GM19238 (cell line): ENCODE measurements around the gene KLK8.
"Not testable (repeated sequence)": the region's sequence is repeated elsewhere in the genome, so short reads cannot be mapped to it uniquely, and the experiment has no call there.

Source experiments
- DNase-seq: peaks from one replicate; pipeline ENCODE4 v3.0.0; 2011; ENCODE audit warnings: low spot score; ENCODE audit not compliant: insufficient read length

KLK8 gene

DNA sequence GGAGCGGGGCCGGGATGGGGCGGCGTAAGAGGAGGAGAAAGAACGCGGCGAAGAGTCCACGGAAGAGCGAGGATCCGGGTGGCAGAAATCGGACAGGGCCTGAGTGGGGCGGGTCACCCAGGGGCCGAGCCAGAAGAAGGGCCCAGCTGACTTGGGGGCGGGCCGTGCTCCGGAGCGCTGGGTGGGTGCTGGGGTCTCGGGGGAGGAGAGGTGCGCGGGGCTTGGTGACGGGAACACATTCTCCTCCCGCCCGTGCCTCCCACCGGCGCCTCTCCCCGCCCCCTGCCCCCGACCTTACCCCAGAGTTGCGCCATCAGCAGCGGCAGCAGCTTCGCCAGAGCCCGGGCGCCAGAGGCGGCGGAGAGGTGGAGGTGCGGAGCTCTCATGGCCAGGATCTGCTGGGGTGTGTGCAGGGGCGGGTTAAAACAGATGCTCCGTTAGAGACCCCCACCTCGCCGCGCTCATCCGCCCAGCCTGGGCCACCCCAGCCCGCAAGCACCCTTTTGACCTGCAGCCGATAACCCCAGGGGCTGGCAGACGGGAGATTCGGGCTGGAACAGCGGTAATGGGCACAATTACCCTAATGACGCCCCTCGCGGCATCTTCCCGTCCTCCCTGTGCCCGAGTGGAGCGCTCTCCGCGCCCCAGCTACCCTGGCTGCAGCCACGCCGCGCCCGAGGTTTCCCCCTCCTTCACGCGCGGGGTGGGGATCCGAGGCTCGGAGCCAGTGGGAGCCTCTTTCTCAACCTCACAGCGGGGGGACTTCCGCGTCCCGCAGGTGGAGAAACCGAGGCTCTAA, 17.5 kb upstream of the KLK8 start:
- DNase-seq, result no peak

DNA sequence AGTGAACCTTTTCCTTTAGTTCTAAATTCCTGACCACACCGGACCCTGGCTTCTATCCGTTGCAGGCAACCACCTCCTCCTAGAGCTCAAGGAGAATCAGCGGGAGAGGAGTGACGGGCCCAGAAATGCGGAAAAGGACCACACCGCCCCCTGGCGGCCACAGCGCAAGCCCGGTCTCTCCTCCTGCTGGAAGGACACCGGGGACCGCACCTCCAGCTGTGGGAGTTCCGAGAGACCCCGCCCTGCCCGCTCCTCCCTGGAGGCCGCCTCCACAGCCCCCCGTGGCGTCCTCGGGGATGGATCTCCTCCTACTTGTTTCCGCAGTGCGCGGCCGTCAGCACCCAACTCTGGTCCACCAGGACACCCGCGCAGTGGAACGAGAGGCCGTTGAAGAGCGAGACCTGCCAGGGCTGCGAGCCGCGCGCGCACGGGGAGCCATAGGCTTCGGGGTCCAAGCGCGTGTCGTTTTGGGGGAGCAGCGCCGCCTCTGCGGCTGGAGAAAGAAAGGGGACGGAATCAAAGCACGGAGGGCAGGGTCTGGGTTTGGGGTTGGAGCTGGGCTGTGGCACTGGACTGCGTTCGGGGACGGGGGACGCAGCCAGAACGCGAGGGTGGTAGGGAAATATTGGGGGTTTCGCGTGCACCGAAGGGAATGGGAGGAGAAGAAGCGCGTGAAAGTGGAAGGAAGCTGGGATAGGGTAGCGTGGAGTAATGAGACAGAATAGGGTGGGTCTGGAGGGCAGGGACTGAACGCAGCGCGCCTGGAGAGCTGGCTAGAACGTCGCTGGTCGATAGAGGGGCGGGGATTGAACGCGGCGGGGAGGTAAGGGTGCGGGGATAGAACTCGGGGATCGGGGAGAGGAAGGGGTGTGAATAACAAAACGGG, 15.6 kb upstream of the KLK8 start:
- no peak for DNase-seq

DNA sequence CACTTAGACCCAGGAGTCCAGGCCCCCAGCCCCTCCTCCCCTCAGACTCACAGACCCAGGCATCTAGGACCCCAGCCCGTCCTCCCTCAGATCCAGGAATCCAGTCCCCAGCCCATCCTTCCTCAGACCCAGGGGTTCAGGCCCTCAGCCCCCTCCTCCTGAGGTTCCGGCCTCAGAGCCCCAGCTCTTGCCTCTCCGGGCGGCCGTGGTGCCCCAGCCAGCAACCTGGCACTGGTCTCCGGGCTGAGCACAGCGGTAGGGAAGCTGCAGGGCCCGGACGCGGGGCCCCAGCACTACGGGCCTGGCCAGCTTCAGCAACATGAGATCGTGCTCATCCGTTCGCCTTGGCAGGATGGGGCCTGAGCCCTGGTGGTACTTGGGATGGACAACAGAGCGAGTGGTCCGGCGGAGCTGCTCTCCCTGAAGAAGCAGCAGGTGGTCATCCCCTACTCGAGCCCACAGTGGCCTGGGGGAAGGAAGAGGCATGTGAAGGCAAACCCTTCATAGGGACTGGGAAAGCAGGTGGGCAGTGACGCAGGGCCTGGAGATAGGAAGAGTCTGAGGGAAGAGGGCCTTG, 14.4 kb upstream of the KLK8 start:
- no peak for DNase-seq

DNA sequence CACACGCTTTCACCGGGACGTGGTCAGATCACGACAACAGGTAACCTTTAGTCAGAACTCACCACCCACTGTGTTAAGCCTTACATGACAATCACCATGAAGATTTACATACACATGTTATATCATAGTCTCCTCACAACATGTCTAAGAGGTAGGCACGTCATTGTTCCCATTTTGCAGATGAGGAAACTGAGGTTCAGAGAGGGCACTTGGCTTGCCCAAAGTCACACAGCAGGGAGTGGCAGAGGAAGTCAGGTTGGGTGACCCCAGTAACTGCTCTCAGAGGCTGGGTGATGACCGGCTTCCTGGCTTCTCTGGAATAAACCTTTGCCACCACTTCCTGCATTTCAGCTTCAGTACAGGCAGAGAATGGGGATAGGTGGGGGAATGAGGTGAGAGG, 12.8 kb upstream of the KLK8 start:
- no peak for DNase-seq

DNA sequence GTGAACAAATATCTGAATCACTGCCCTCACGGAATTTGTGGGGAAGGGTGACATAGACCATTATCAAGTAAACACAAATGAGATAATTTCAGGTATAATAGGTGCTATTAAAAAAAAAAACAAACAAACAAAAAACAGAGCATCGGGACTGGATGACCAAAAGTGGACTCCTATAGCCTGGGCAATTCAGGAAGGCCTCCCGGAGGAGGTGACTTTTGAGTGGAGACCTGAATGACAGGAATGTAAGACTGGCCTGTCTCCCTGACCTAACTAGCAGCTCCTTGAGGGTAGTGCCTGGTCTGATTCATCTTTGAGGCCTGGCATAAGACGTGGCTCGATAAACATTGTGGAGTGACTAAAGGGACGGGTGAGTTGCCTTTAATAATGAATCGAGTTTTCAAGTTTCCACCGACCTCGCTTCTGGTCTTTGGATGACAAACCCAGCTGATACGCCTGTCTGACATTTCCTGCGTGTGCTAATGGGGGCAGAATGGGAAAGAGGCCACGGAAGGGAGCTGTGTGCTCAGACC, 11.3 kb upstream of the KLK8 start:
- no peak for DNase-seq

DNA sequence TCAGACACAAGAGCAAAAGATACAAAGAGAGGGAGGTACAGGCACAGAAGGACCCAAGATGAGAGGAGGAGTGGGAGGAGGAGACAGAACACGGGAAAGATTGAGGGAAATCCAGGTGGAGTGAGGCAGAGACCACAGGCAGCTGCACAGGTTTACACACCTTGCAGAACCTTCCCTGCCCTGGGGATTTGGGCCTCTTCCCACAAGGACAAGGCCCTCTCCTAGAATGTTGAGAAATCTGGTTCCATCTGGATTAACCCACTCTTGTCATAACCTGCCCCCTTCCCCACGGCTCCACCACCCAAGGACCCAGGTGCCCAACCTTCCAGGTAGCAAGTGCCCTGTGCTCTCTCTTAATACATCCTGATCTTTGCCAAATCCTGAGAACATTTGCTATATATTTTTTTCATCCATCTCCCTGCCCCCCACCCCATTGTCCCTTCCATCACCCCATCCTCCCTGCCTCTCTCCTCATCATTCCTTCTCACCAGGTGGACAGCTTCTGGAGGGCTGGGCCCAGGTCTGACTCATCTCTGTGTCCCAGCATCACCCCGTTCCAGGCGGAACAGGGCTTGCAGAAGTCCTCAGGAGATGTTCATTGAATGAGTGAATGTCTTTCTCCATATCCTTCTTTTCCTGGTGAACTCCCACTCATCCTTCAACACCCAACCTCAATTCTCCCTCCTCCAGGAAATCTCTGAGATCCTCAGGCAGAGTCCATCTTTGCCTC, 8.8 kb upstream of the KLK8 start:
- no peak for DNase-seq

DNA sequence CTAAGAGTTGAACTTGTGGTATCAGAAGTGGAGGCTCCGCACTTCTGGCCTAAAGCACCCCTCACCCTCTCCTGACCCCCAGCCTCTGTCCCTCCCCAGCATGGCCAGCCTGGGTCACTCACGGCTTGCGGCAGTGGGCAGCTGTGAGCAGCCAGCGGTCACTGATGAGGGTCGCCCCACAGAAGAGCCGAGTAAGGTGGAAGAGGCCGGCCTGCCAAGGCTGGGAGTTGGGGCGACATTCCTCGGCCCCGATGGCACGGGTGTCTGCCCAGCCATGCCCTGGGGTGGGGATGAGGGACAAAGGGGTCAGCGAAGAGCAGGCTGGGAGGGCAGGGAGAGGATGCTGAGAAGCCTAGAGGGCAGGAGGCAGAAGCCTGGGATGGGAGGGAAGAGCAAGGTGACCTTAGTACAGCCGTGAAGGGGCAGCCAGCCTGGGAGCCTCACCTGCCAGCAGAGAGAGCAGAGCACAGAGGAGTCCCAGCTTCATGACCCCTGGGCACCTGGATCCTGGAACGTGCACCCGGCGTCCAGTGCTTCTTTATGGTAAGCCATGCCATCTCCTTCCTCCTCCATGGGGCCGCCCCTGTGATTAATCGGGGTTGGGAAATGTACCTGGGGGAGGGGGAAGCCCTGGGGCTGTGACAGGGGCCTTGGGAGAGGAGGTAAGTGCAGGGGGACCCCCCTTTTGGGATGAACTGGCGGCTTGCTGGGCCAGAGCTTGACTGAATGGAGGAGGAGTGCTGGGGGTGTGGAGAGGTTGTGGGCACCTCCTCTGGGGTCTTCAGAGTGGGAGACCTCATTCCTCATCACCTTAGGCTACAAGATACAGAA, 7.9 kb upstream of the KLK8 start:
- no peak for DNase-seq

DNA sequence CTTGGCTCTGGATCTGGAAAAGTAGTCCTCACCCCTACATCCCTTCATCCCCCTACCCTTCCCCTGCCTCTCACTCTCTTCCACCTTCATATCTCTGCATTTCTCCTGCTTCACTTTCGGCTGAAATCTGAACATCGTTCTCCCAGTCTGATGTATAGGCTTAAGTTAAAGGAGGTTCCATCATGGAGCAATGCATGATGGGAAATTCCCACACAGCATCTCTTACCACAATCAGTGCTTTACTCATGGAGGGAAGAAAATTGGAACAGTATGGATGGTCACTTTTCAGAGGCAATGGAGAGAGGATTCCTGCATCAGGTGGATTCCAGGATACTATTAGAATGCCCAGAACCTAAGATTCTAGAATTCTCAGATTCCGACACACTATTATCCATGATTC, 6.1 kb upstream of the KLK8 start:
- no peak for DNase-seq

DNA sequence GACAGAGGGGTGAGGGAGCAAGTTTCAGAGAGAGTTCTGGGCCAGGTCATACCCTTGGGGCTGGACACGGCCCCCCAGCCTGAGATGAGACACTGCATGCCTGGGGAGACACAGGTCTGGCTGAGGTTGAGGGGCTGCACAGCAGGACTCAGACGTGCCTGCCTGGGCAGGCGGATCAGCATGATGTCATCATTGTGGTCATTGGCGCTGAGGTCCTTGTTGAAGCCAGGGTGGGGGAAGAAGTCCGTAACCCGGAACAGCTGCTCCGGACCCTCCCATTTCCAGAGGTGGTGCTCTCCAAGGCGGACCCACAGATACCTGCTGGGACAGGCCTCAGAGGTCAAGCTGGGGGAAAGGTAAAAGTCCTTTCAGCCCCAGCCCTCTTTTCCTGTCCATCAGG, 5.0 kb upstream of the KLK8 start:
- no peak for DNase-seq

DNA sequence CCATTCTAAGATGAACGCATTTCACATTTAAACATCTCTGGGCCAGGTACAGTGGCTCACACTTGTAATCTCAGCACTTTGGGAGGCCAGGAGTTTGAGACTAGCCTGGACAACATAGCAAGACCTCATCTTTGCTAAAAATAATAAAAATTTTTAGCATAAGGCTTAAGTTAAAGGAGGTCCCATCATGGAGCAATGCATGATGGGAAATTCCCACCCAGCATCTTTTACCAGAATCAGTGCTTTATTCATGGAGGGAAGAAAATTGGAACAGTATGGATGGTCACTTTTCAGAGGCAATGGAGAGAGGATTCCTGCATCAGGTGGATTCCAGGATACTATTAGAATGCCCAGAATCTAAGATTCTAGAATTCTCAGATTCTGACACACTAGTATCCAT, 3.8 kb upstream of the KLK8 start:
- DNase-seq, result no peak

DNA sequence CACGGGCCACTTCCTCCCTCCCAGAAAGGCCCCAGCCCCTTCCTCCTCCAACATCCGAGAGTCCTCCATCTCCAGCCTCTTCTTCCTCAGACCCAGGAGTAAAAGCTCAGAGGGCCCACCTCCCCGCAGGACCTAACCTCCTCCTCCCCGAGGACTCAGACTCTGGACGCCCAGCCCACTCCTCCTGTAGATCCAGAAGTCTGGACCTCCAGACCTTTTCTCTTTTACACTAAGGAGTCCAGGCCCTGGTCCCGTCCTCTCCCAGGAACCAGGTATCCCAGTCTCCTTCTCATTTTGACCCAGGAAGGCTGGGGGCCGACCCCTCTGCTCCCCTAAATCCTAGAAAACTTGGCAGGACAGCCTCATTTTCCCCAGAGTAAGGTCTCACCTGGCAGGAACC, 1.9 kb upstream of the KLK8 start:
- no peak for DNase-seq

DNA sequence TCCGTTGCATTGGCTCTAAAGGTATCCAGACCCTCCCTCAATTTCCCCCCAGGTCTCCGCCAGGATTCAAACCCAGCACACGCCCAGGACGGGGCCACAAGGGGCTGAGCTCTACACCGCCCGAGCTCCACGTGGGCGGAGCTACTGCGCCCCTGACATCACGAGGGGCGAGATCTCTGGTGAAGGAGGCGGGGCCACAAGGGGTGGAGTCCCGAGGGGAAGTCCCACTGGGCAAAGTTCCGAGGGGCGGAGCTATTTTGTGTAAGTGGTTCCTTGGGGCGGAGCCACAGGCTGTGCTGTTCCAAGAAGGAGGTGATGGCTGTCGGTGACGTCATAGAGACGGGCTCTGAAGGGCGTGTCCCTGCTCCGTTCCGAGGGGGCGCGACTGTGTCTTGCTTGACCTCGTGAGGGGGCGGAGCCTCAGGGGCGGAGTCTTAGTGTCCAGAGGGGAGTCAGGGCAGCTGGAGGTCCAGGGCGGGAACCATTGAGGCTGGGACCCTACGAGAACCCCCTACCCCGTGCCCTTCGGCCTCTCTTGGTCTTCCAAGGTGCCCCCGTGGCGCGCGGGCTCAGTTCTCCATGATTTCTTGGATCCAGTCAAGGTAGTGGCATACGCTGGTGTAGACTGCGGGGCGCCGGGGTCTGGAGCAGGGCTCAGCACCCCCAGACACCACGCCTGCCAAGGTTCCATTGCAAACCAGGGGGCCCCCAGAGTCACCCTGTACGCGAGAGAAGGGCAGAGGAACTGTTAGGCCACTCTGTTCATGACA, 1.3 kb upstream of the KLK8 start:
- DNase-seq, result no peak

DNA sequence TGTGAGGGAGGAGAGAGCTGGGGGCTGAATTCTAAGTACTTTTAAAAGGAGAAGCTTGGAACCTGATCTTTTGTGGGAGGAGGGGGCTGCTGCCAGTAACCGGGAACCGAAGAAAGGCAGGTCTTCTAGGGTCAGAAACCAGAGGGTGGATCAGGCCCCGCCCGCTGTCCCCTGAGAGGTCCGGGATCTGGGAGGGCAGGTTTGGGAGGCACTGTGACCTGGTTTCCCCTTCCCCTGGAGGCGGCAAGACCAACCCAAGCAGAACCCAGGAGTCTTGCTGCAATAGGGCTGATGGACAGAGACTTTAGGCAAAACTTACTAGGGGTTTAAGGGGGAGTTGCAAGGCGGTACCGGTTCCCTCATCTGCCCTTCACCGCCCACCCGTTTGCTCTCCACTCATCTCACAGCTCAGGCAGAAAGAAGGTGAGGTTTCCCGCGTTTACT, 707 bp upstream of the KLK8 start:
- no peak for DNase-seq

DNA sequence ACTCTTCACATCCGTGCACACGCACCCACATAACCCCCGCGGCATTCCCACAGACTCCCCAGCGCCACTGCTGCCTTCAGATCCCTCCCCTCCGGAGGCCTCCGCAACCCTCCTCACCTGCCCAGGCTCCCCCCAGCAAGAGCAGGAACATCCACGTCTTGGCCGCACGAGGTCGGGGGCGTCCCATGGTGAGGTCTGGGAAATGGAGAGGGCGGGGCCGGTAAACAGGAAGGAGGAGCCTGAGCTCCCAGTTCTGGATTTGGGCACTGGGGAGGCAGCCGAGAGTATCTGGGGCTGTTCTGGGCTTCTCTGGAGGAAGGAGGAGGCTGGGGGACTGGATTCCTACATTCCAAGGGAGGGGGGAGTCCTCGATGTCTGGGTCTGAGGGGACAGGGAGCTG, 423 bp downstream of the KLK8 start:
- DNase-seq, result no peak

DNA sequence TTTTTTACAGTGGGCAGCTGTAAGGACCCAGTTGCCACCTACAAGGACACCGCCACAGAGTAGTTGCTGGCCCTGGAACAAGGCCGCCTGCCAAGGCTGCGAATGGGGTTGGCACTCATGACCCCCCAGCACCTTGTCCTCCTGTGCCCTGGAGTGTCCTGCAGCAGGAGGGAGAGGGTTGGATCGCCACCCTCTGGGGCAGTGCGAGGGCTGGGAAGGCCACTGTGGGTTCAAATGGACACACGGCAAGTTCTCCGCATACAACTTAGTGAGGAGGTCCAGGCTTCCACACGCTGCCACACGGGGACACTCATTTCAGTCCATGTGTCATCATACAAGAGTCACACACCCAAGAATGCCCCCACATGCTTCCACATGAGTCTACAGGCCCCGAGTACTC, 978 bp downstream of the KLK8 start:
- no peak for DNase-seq

DNA sequence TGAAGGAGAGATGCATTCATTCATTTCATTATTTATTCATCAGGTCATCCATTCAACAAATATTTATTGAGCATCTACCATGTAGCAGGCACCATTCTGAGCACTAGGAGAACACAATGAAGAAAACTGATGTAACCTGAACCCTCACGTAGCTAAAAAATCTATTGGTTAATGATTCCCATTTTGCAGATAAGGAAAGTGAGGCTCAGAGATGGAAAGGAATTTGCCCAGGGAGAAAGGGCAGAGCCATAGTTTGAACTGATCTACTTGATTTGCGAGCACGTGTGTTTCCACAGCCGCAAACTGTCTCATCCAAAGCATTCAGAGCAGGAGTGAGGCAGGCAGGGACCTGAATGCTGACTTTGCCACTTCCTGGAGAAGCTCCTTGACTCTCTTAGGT, 2.7 kb downstream of the KLK8 start:
- no peak for DNase-seq

DNA sequence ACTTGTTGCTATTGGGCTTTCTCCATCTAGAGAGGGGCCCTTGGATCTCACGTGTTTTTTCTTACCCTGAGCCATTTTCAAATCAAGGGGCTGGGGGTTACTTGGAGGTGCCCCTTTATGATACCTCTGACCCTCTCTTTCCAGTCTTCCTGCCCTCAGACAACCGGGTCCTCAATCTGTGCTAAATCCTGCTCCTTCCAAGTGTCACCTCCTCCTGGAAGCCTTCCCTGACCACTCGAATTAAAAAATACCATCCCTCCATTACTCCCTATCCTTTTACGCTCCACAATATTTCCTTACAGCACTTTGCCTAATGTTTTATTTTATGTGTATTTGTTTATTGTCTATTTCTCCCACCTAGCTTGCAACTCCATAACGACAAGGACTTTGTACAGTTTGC, 3.3 kb downstream of the KLK8 start:
- DNase-seq, result no peak

DNA sequence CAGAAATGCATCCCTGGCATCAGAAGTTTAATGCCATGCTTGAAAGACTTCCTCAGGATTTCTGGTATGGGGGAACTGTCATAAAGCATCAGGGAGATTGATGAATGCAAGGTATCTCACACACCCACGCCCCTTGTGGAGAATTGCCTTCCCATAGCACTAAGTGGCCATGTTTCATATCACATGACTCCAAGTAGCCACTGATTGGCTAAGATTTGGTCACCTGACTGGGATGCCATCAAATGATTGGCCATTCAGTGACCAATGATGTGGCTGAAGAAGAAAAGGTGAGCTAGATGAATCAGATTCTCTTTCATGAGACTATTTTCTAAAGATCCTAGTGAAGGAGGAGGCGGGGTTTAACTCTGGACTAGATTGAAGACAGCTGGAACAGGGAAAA, 7.3 kb downstream of the KLK8 start:
- DNase-seq, result no peak

DNA sequence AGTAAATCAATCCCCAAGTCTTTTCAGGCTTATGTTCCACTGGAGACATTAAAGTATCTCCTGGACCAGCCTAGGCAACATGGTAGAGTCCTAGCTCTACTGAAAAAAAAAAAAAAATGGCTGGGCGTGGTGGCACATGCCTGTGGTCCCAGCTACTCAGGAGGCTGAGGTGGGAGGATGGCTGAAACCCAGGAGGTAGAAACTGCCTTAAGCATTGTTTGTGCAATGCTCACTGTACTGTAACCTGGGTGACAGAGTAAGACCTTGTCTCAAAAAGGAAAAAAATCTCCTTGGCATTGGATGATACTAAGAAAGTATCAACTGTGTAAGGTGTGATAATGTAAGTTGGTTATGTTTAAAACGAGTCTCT, 8.8 kb downstream of the KLK8 start:
- no peak for DNase-seq

DNA sequence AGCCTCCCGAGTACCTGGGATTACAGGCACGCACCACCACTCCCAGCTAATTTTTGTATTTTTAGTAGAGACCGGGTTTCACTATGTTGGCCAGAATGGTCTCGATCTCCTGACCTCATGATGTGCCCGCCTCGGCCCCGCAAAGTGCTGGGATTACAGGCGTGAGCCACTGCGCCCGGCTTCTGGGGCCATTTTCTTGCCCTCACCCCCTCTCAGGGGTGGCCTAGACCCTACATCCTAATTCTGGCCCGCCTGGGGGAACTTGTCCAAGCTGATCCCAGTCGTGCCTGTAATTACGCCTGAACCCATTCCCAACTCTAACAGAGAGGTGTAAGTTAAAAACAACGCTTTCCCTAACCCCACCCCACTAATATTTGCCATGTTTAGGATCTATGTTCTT, 17.0 kb downstream of the KLK8 start:
- DNase-seq, result not testable (repeated sequence)
